Naive B cell (primary cell): ENCODE measurements around the gene TMEM37. TPM values are rescaled to one million over a fixed set of nuclear protein-coding genes. Genes with fewer than 3 reads are reported as not detected.

Experiments
- ATAC-seq, 2 donors: fragments of 150-1000 bp; cut with Tn5 transposase; 2 replicates each; pipeline ENCODE4 v1.10.0; 2021; ENCODE audit warnings: low read depth in 2 of 2, mild to moderate bottlenecking in 2 of 2, moderate library complexity in 2 of 2
- DNase-seq: peaks from one replicate; pipeline ENCODE4 v3.0.0; 2022
- H3K27ac Mint-ChIP-seq, 6 donors: one replicate each; pipeline ENCODE4 v1.8.0; 2020 to 2022; ENCODE audit warnings: mild to moderate bottlenecking in 6 of 6, mixed read lengths in 6 of 6, moderate library complexity in 5 of 6, inconsistent platforms in 2 of 6
- H3K27me3 Mint-ChIP-seq, 3 donors: one replicate each; pipeline ENCODE4 v1.8.0; 2021 to 2022; ENCODE audit warnings: mixed read lengths in 3 of 3, mild to moderate bottlenecking in 1 of 3
- H3K36me3 Mint-ChIP-seq, 2 donors: one replicate each; pipeline ENCODE4 v1.8.0; 2020 to 2022; ENCODE audit warnings: mixed read lengths in 2 of 2, inconsistent platforms in 1 of 2, mild to moderate bottlenecking in 1 of 2
- H3K4me1 Mint-ChIP-seq, 3 donors: one replicate each; pipeline ENCODE4 v1.8.0; 2020 to 2022; ENCODE audit warnings: mixed read lengths in 3 of 3, inconsistent platforms in 1 of 3, mild to moderate bottlenecking in 1 of 3, moderate library complexity in 1 of 3
- H3K4me3 Mint-ChIP-seq, 8 donors: one replicate each; pipeline ENCODE4 v1.8.0; 2020 to 2022; ENCODE audit warnings: mild to moderate bottlenecking in 8 of 8, mixed read lengths in 8 of 8, moderate library complexity in 8 of 8, inconsistent platforms in 2 of 8
- H3K9me3 Mint-ChIP-seq, 7 donors: one replicate each; pipeline ENCODE4 v1.8.0; 2020 to 2022; ENCODE audit warnings: mixed read lengths in 7 of 7, mild to moderate bottlenecking in 5 of 7, inconsistent platforms in 2 of 7, moderate library complexity in 1 of 7
- polyA plus RNA-seq, 6 donors: library from polyadenylated mRNA; unstranded; fragments of 300-500 nt; fragmentation: Illumina TruSeq; gene quantifications; one replicate each; pipeline ENCODE4 v1.2.3, GENCODE V29; 2021; ENCODE audit warnings: low read depth in 6 of 6

TMEM37 gene
- polyA plus RNA-seq, 6 donors from 2014 or later, result not detected

- Mint-ChIP-seq H3K4me3 (no peak overlapping the region), H3K36me3 (no peaks in the 10 kb centered on the region), H3K4me1 (peaks cover 0 to 4% (median 0%) of the 10 kb centered on the region in 3 donors), H3K9me3 (no peaks in the 10 kb centered on the region), H3K27ac (peak overlapping the region in 3 of 6 donors; percentile 46 to 74 (median 68)), H3K27me3 (peaks cover 4 to 29% (median 22%) of the 10 kb centered on the region in 3 donors)
- ATAC-seq, result no peak
- DNase-seq, result no peak
Measured at GRCh38 chr2:119475225-119475856, 43.7 kb downstream of the TMEM37 start.

DNA sequence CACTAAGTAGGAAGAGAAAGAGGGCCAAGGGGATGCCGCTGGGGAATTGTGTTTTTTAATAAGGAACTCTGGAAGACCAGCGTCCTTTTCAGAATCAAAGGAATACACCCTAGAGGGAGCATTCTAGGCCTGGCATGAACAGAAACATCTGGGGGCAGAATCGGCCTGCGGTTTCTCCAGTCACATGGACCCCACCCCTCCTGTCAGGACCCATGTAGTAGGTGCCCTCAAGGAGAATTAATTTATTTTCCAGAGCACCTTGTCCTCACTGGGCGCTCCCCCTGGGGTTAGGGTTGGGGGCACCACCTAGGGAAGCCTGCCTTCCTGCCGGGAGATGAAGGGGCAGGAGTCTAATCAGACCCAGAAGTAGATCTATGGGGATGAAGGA, 44.2 kb downstream of the TMEM37 start:
- H3K27me3 Mint-ChIP-seq, result peaks cover 4 to 33% (median 22%) of the 10 kb centered on the region in 3 donors
- H3K4me1 Mint-ChIP-seq, result peaks cover 0 to 4% (median 0%) of the 10 kb centered on the region in 3 donors
- peak overlapping the region in 1 of 6 donors; percentile 59 for H3K27ac Mint-ChIP-seq
- no peak for ATAC-seq
- no peak overlapping the region for H3K4me3 Mint-ChIP-seq
- DNase-seq, result no peak
- no peaks in the 10 kb centered on the region for H3K36me3 Mint-ChIP-seq
- no peaks in the 10 kb centered on the region for H3K9me3 Mint-ChIP-seq

GRCh38 chr2:119476301-119477112, 44.9 kb downstream of the TMEM37 start:
- ATAC-seq (peak; percentile 37 to 52), DNase-seq (peak; percentile 25)
- Mint-ChIP-seq H3K27ac (peak overlapping the region in 3 of 6 donors; percentile 58 to 68 (median 59)), H3K4me3 (no peak overlapping the region), H3K36me3 (no peaks in the 10 kb centered on the region), H3K27me3 (peaks cover 4 to 34% (median 28%) of the 10 kb centered on the region in 3 donors), H3K9me3 (no peaks in the 10 kb centered on the region), H3K4me1 (peaks cover 0 to 4% (median 0%) of the 10 kb centered on the region in 3 donors)

GRCh38 chr2:119477113-119477505, 45.5 kb downstream of the TMEM37 start:
- no peak for ATAC-seq
- DNase-seq, result no peak
- Mint-ChIP-seq H3K36me3 (no peaks in the 10 kb centered on the region), H3K4me1 (peaks cover 0 to 4% (median 0%) of the 10 kb centered on the region in 3 donors), H3K4me3 (peak overlapping the region in 1 of 8 donors; percentile 42), H3K27me3 (peaks cover 2 to 37% (median 28%) of the 10 kb centered on the region in 3 donors), H3K9me3 (no peaks in the 10 kb centered on the region), H3K27ac (no peak overlapping the region)

- no peak overlapping the region for H3K4me3 Mint-ChIP-seq
- H3K4me1 Mint-ChIP-seq, result peaks cover 0 to 4% (median 0%) of the 10 kb centered on the region in 3 donors
- H3K36me3 Mint-ChIP-seq, result no peaks in the 10 kb centered on the region
- no peak for DNase-seq
- no peaks in the 10 kb centered on the region for H3K9me3 Mint-ChIP-seq
- ATAC-seq, result no peak
- peaks cover 0 to 37% (median 28%) of the 10 kb centered on the region in 3 donors for H3K27me3 Mint-ChIP-seq
- H3K27ac Mint-ChIP-seq, result no peak overlapping the region
Measured at GRCh38 chr2:119478188-119478977, 46.7 kb downstream of the TMEM37 start.

DNA sequence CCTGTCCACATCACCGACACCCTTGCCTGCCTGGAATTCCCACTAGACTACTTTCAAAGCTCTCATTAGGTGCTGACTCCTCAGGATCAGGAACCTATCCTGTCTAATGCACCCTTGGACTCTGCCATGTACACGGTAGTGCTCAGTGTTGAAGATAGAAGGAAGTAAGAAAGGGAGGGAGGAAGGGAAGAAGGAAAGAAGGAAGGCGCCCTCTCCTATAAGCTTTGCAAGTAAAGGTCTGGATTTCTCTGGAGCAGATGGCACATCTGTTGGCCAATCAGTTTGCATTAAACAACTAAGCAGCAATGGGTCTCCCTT, 47.3 kb downstream of the TMEM37 start:
- no peaks in the 10 kb centered on the region for H3K9me3 Mint-ChIP-seq
- peaks cover 0 to 4% (median 0%) of the 10 kb centered on the region in 3 donors for H3K4me1 Mint-ChIP-seq
- H3K27ac Mint-ChIP-seq, result no peak overlapping the region
- ATAC-seq (no peak), DNase-seq (no peak)
- peaks cover 0 to 38% (median 32%) of the 10 kb centered on the region in 3 donors for H3K27me3 Mint-ChIP-seq
- H3K4me3 Mint-ChIP-seq, result no peak overlapping the region
- no peaks in the 10 kb centered on the region for H3K36me3 Mint-ChIP-seq

- peaks cover 0 to 39% (median 38%) of the 10 kb centered on the region in 3 donors for H3K27me3 Mint-ChIP-seq
- peaks cover 0 to 4% (median 0%) of the 10 kb centered on the region in 3 donors for H3K4me1 Mint-ChIP-seq
- no peaks in the 10 kb centered on the region for H3K9me3 Mint-ChIP-seq
- H3K27ac Mint-ChIP-seq, result no peak overlapping the region
- peak overlapping the region in 1 of 8 donors; percentile 1 for H3K4me3 Mint-ChIP-seq
- H3K36me3 Mint-ChIP-seq, result no peaks in the 10 kb centered on the region
- DNase-seq (no peak), ATAC-seq (no peak)
Measured at GRCh38 chr2:119480184-119480583, 48.5 kb downstream of the TMEM37 start.

- Mint-ChIP-seq H3K9me3 (no peaks in the 10 kb centered on the region), H3K27me3 (peaks cover 0 to 43% (median 39%) of the 10 kb centered on the region in 3 donors), H3K27ac (no peak overlapping the region), H3K4me3 (no peak overlapping the region), H3K36me3 (no peaks in the 10 kb centered on the region), H3K4me1 (peaks cover 0 to 4% (median 0%) of the 10 kb centered on the region in 3 donors)
- DNase-seq (no peak), ATAC-seq (no peak)
Measured at GRCh38 chr2:119480718-119481142, 49.1 kb downstream of the TMEM37 start.

DNA sequence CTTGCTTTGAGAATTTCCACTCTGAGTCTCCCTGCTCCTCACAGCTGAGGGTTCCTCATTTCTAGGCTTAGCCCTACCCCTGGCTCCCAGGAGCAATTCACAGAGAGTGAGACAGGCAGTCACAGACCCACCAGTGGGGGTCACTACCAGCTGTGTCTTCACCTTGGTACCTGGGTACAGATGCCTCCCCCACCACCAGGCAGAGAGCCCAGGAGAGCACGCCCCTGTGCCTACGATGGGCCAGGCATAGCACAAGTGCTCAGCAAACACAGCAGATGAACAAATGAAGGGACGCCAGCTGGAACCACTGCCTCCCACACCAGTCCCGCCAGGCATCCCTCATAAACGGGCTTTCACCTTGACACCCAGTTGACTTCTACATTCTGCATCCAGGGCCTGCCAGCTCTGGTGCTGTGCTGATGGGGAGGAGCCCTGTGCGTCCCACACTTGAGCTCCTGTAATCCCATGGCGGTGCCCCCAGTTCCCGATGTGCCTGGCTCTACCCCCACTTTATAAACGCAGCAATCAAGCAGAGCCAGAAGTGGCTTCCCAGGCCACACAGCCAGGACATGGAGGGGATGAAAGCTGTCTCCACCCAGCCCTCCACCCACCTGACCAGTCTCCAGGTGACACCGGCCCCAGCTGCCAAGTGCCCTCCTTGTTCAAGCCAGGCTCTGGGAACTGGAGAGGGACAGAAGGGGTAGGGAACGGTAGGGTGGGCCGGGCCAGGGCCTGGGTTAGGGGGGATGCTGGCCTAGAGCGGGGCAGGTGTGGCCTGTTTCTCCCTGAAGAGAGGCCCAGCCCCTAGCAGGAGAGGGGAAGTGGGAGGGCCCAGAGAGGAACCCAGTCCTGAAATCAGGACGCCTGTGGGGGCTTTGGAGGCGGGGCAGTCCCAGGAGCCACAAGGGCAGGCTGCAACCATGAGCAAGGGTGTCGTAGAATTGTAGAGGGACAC, 50.1 kb downstream of the TMEM37 start:
- Mint-ChIP-seq H3K27me3 (peaks cover 0 to 38% (median 32%) of the 10 kb centered on the region in 3 donors), H3K4me3 (no peak overlapping the region), H3K27ac (peak overlapping the region in 1 of 6 donors; percentile 65), H3K4me1 (no peaks in the 10 kb centered on the region), H3K36me3 (no peaks in the 10 kb centered on the region), H3K9me3 (no peaks in the 10 kb centered on the region)
- ATAC-seq (no peak), DNase-seq (no peak)

GRCh38 chr2:119482481-119483394, 51.1 kb downstream of the TMEM37 start:
- Mint-ChIP-seq H3K36me3 (no peaks in the 10 kb centered on the region), H3K4me1 (no peaks in the 10 kb centered on the region), H3K27ac (peak overlapping the region in 1 of 6 donors; percentile 65), H3K4me3 (no peak overlapping the region), H3K27me3 (peaks cover 0 to 37% (median 26%) of the 10 kb centered on the region in 3 donors), H3K9me3 (no peaks in the 10 kb centered on the region)
- ATAC-seq (no peak), DNase-seq (no peak)

GRCh38 chr2:119483395-119483753, 51.7 kb downstream of the TMEM37 start:
- Mint-ChIP-seq H3K27me3 (peaks cover 0 to 34% (median 20%) of the 10 kb centered on the region in 3 donors), H3K36me3 (no peaks in the 10 kb centered on the region)

More at GRCh38 chr2:119483395-119483753, 51.7 kb downstream of the TMEM37 start:
- H3K4me1 Mint-ChIP-seq, result no peaks in the 10 kb centered on the region
- H3K9me3 Mint-ChIP-seq, result no peaks in the 10 kb centered on the region
- no peak for DNase-seq
- no peak overlapping the region for H3K27ac Mint-ChIP-seq
- no peak overlapping the region for H3K4me3 Mint-ChIP-seq
- ATAC-seq, result no peak
